H9 (cell line): ENCODE measurements around the gene NF1. TPM values are rescaled to one million over a fixed set of nuclear protein-coding genes. Genes with fewer than 3 reads are reported as not detected.

Experiments
- DNase-seq: peaks from one replicate; pipeline ENCODE4 v3.0.0-alpha.2; 2017
- H2AFZ ChIP-seq: one replicate; pipeline ENCODE4 v1.6.1; 2013; ENCODE audit warnings: mild to moderate bottlenecking, low read length, control low read depth, moderate library complexity
- H2AK5ac ChIP-seq: 2 replicates; pipeline ENCODE4 v1.6.1; 2013; ENCODE audit warnings: low read length, control low read depth, mixed read lengths; ENCODE audit not compliant: insufficient read length
- H2BK120ac ChIP-seq: one replicate; pipeline ENCODE4 v1.6.1; 2013; ENCODE audit warnings: low read depth, mild to moderate bottlenecking, low read length, control low read depth, inconsistent platforms; ENCODE audit not compliant: poor library complexity, severe bottlenecking
- H2BK12ac ChIP-seq: 2 replicates; pipeline ENCODE4 v1.6.1; 2013; ENCODE audit warnings: low read length, control low read depth, mixed read lengths, low read depth; ENCODE audit not compliant: insufficient read length
- H2BK15ac ChIP-seq: 2 replicates; pipeline ENCODE4 v1.6.1; 2013; ENCODE audit warnings: low read depth, low read length, control low read depth
- H2BK20ac ChIP-seq: one replicate; pipeline ENCODE4 v1.6.1; 2013; ENCODE audit warnings: low read depth, mild to moderate bottlenecking, low read length, control low read depth, inconsistent platforms; ENCODE audit not compliant: poor library complexity, severe bottlenecking
- H2BK5ac ChIP-seq: 2 replicates; pipeline ENCODE4 v1.6.1; 2013; ENCODE audit warnings: low read length, control low read depth, mixed read lengths; ENCODE audit not compliant: insufficient read length
- H3K14ac ChIP-seq: 2 replicates; pipeline ENCODE4 v1.6.1; 2013; ENCODE audit warnings: low read length, control low read depth; ENCODE audit not compliant: insufficient read depth
- H3K18ac ChIP-seq: 2 replicates; pipeline ENCODE4 v1.6.1; 2013; ENCODE audit warnings: low read depth, mild to moderate bottlenecking, mixed read lengths, low read length, control low read depth; ENCODE audit not compliant: insufficient read length
- H3K23ac ChIP-seq: 2 replicates; pipeline ENCODE4 v1.6.1; 2013; ENCODE audit warnings: low read length, control low read depth, mixed read lengths, low read depth; ENCODE audit not compliant: insufficient read length
- H3K23me2 ChIP-seq: 2 replicates; pipeline ENCODE4 v1.6.1; 2013; ENCODE audit warnings: low read depth, mild to moderate bottlenecking, mixed read lengths, low read length, control low read depth; ENCODE audit not compliant: insufficient read length, poor library complexity, severe bottlenecking
- H3K27ac ChIP-seq: 2 replicates; pipeline ENCODE4 v1.5.1; 2013; ENCODE audit warnings: low read length, control low read depth, mixed read lengths, low read depth; ENCODE audit not compliant: insufficient read length
- H3K27me3 ChIP-seq: 2 replicates; pipeline ENCODE4 v1.6.1; 2013; ENCODE audit warnings: low read length, control low read depth, inconsistent platforms; ENCODE audit not compliant: insufficient read depth
- H3K4ac ChIP-seq: 2 replicates; pipeline ENCODE4 v1.6.1; 2013; ENCODE audit warnings: low read depth, mild to moderate bottlenecking, control low read depth, inconsistent platforms, low read length, moderate library complexity
- H3K4me1 ChIP-seq: 2 replicates; pipeline ENCODE4 v1.6.1; 2013; ENCODE audit warnings: low read length, control low read depth, inconsistent platforms; ENCODE audit not compliant: insufficient read depth
- H3K4me2 ChIP-seq: 2 replicates; pipeline ENCODE4 v1.6.1; 2013; ENCODE audit warnings: low read length, control low read depth, mixed read lengths; ENCODE audit not compliant: insufficient read length, insufficient read depth
- H3K56ac ChIP-seq: 2 replicates; pipeline ENCODE4 v1.6.1; 2013; ENCODE audit warnings: low read depth, mild to moderate bottlenecking, mixed read lengths, low read length, control low read depth; ENCODE audit not compliant: insufficient read length
- H3K79me1 ChIP-seq: 2 replicates; pipeline ENCODE4 v1.6.1; 2013; ENCODE audit warnings: low read depth, mild to moderate bottlenecking, moderate library complexity, low read length, control low read depth, inconsistent platforms; ENCODE audit not compliant: insufficient read depth, poor library complexity, severe bottlenecking
- H3K79me2 ChIP-seq: 2 replicates; pipeline ENCODE4 v1.6.1; 2013; ENCODE audit warnings: low read length, control low read depth, inconsistent platforms; ENCODE audit not compliant: insufficient read depth
- H3K9ac ChIP-seq: 2 replicates; pipeline ENCODE4 v1.6.1; 2013; ENCODE audit warnings: low read length, control low read depth, mixed read lengths; ENCODE audit not compliant: insufficient read length; ENCODE audit errors: extremely low read depth
- H3K9me3 ChIP-seq: one replicate; pipeline ENCODE4 v1.6.1; 2013; ENCODE audit warnings: low read depth, low read length, inconsistent platforms; ENCODE audit not compliant: control insufficient read depth
- H3T11ph ChIP-seq: one replicate; pipeline ENCODE4 v1.6.1; 2013; ENCODE audit warnings: mild to moderate bottlenecking, low read length, control low read depth, inconsistent platforms
- H4K20me1 ChIP-seq: one replicate; pipeline ENCODE4 v1.6.1; 2013; ENCODE audit not compliant: control insufficient read depth, insufficient read length, insufficient read depth
- H4K5ac ChIP-seq: 2 replicates; pipeline ENCODE4 v1.6.1; 2013; ENCODE audit warnings: low read depth, mild to moderate bottlenecking, mixed read lengths, low read length, control low read depth; ENCODE audit not compliant: insufficient read length
- H4K8ac ChIP-seq: replicated peaks from 2 replicates; pipeline ENCODE4 v1.6.1; 2013; ENCODE audit warnings: low read length, control low read depth, mixed read lengths, low read depth; ENCODE audit not compliant: insufficient read length
- H4K91ac ChIP-seq: 2 replicates; pipeline ENCODE4 v1.6.1; 2013; ENCODE audit warnings: low read depth, mild to moderate bottlenecking, moderate library complexity, mixed read lengths, low read length, control low read depth; ENCODE audit not compliant: insufficient read length
- H3K27ac Mint-ChIP-seq, 3 experiments: 2 replicates in 2 of 3; 3 replicates in 1 of 3; pipeline ENCODE4 v1.8.0; 2020 to 2021; ENCODE audit warnings: mixed read lengths in 3 of 3, mild to moderate bottlenecking in 1 of 3, moderate library complexity in 1 of 3
- H3K27me3 Mint-ChIP-seq: 2 replicates; pipeline ENCODE4 v1.8.0; 2021; ENCODE audit warnings: low read depth, mild to moderate bottlenecking, moderate library complexity, mixed read lengths
- H3K36me3 Mint-ChIP-seq, 3 experiments: 2 replicates in 2 of 3; 3 replicates in 1 of 3; pipeline ENCODE4 v1.8.0; 2020 to 2021; ENCODE audit warnings: low read depth in 3 of 3, mixed read lengths in 3 of 3; ENCODE audit not compliant: insufficient read depth in 1 of 3
- H3K4me1 Mint-ChIP-seq, 2 experiments: 2 replicates each; pipeline ENCODE4 v1.8.0; 2020; ENCODE audit warnings: mixed read lengths in 2 of 2
- H3K4me3 Mint-ChIP-seq, 2 experiments: 2 replicates in 1 of 2; 3 replicates in 1 of 2; pipeline ENCODE4 v1.8.0; 2020 to 2021; ENCODE audit warnings: mild to moderate bottlenecking in 2 of 2, mixed read lengths in 2 of 2, moderate library complexity in 1 of 2
- H3K9me3 Mint-ChIP-seq, 2 experiments: 2 replicates in 1 of 2; 3 replicates in 1 of 2; pipeline ENCODE4 v1.8.0; 2020; ENCODE audit warnings: mild to moderate bottlenecking in 2 of 2, mixed read lengths in 2 of 2, moderate library complexity in 1 of 2
- CTCF ChIP-seq: fragments of 200-600 bp; sonication (generic); conservative IDR thresholded peaks from 3 replicates; pipeline ENCODE4 v1.8.0; 2021; ENCODE audit warnings: antibody characterized with exemption, mild to moderate bottlenecking
- WGBS: extraction: QIAGEN DNeasy Blood & Tissue Kit; methylation state at CpG from one replicate; pipeline ENCODE4 v1.1.7; 2013; ENCODE audit warnings: missing lambda C conversion rate, low lambda C conversion rate, mixed read lengths; ENCODE audit not compliant: insufficient read length; ENCODE audit errors: extremely low coverage; 5-methylcytosine and 5-hydroxymethylcytosine counted together
- total RNA-seq: library from RNA; stranded (reverse); gene quantifications from 2 replicates; pipeline ENCODE4 v1.2.1, GENCODE V29; 2021

Gene NF1
- total RNA-seq, 1 experiment from 2014 or later: 38.1 TPM

- H2AK5ac ChIP-seq: no peak overlapping the region
- peaks cover 51% of the 10 kb centered on the region for H3K27me3 Mint-ChIP-seq
- H3K36me3 Mint-ChIP-seq: peaks cover 0 to 1% (median 0%) of the 10 kb centered on the region in 3 experiments; a peak in 2 of 7 replicates
Observed at GRCh38 chr17:31393749-31394146, 299.0 kb downstream of the NF1 start.

More at GRCh38 chr17:31393749-31394146, 299.0 kb downstream of the NF1 start:
- no peak overlapping the region for H4K91ac ChIP-seq
- no peak overlapping the region for H3K18ac ChIP-seq
- no peak overlapping the region for H2AFZ ChIP-seq
- no peak overlapping the region for H2BK5ac ChIP-seq
- no peak overlapping the region for H3K14ac ChIP-seq
- H3K9me3 Mint-ChIP-seq: no peaks in the 10 kb centered on the region
- no peak overlapping the region for H4K8ac ChIP-seq
- H3K9ac ChIP-seq: no peak overlapping the region
- no peak overlapping the region for H3K56ac ChIP-seq
- no peak overlapping the region for H2BK120ac ChIP-seq
- no peak overlapping the region for H3T11ph ChIP-seq
- H3K4me2 ChIP-seq: no peak overlapping the region
- no peaks in the 10 kb centered on the region for H3K9me3 ChIP-seq
- H2BK20ac ChIP-seq: no peak overlapping the region
- H4K5ac ChIP-seq: no peak overlapping the region
- no peaks in the 10 kb centered on the region; the same call in 1 of the 2 replicates for H3K27me3 ChIP-seq
- no peak overlapping the region for H3K23ac ChIP-seq
- DNase-seq: peak; percentile 20
- no peak overlapping the region for H2BK15ac ChIP-seq
- no peaks in the 10 kb centered on the region for H3K79me1 ChIP-seq
- no CpG with 5 or more reads among the region's 7 CpGs for WGBS
- peaks cover 3% of the 10 kb centered on the region for H4K20me1 ChIP-seq
- H3K4me1 ChIP-seq: peaks cover 3% of the 10 kb centered on the region; the same call in 1 of the 2 replicates
- H3K23me2 ChIP-seq: peaks cover 13% of the 10 kb centered on the region
- no peak overlapping the region for H2BK12ac ChIP-seq
- no peak for TF ChIP-seq CTCF
- peaks cover 18% of the 10 kb centered on the region in 2 experiments for H3K4me1 Mint-ChIP-seq
- H3K27ac ChIP-seq: no peak overlapping the region
- H3K27ac Mint-ChIP-seq: no peak overlapping the region
- H3K79me2 ChIP-seq: no peaks in the 10 kb centered on the region
- H3K4ac ChIP-seq: no peak overlapping the region
- peak overlapping the region in 1 of 2 experiments; percentile 45; a peak in 2 of 5 replicates for H3K4me3 Mint-ChIP-seq
